ENCODE measurements around the gene DYRK3.

DYRK3 gene

GRCh38 chr1:206662396-206663092 is 27.2 kb downstream of the DYRK3 start:
- DNase-seq = no peak

- no peak for DNase-seq
Observed at GRCh38 chr1:206663362-206663761, 28.0 kb downstream of the DYRK3 start.

DNA sequence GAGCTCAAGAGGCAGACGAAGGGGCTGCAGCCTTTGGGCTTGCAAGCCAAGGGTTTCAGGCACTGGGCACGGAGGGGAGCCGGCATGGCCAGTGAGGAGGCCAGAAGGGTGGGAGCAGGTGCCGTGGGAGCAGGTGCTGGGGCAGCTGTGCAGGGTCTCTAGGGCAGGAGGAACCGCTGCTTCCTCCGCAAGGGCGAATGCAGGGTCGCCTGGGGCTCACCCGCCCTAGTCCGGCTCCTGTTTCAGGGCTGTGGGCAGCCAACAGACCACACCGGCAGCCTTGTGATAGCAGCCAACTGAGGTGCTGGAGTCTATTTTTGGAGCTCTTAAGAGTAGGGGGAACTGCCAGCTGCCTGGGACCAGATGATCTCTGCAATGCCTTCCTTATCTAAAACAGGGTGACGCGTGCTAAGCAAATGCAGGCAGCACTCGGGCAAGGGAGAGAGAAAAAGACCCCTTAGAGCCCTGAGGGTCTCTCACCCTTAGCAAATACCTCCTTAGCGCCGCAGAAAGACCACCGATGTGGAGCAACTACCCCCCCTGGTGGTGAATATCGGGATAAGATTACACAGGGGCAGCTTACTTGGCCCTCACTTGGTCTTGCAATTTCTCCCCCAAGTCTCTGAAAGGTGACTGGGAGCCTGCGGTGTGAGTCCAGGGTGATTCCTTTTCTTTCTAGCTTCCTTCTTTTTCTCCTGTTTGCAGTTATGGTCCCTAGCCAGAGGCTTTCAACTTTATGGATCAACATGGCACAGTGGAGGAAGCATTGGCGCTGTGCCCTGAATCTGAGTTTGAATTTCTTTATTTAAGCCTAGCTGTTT is 28.7 kb downstream of the DYRK3 start:
- DNase-seq = peak; percentile 71 to 76

- no peak for DNase-seq
Observed at GRCh38 chr1:206664740-206665139, 29.4 kb downstream of the DYRK3 start.

- DNase-seq = no peak
Observed at GRCh38 chr1:206666031-206666561, 30.8 kb downstream of the DYRK3 start.

- DNase-seq = no peak
Observed at GRCh38 chr1:206666954-206667665, 31.8 kb downstream of the DYRK3 start.

- DNase-seq = no peak
Observed at GRCh38 chr1:206668351-206668750, 33.0 kb downstream of the DYRK3 start.

DNA sequence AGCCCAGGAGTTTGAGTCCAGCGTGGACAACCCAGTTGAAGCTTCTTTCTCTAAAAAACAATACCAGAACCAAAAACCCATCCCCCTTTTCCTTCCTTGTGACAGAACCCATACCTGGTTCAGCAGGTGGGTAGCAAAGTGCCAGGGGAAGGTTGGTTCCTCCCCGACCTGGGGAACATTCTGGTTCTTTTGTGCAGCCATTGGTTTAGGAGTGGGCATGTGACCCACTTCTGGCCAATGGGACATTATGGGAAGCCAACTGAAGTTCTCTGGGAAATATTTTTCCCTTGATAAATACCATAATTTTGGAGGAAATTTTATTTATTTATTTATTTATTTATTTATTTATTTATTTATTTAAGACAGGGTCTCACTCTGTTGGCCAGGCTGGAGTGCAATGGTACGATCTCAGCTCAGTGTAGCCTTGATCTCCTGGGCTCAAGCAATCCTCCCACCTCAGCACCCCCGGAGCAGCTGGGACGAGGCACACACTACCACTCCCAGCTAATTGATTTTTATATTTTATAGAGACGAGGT is 33.6 kb downstream of the DYRK3 start:
- DNase-seq = no peak

- DNase-seq = no peak
Observed at GRCh38 chr1:206672011-206672688, 36.8 kb downstream of the DYRK3 start.

- no peak for DNase-seq
Observed at GRCh38 chr1:206672844-206673758, 37.8 kb downstream of the DYRK3 start.

- DNase-seq = no peak
Observed at GRCh38 chr1:206674236-206674635, 38.9 kb downstream of the DYRK3 start.

GRCh38 chr1:206674745-206675175 is 39.4 kb downstream of the DYRK3 start:
- no peak for DNase-seq

GRCh38 chr1:206676499-206676898 is 41.2 kb downstream of the DYRK3 start:
- DNase-seq = no peak

GRCh38 chr1:206678490-206678889 is 43.2 kb downstream of the DYRK3 start:
- no peak for DNase-seq

DNA sequence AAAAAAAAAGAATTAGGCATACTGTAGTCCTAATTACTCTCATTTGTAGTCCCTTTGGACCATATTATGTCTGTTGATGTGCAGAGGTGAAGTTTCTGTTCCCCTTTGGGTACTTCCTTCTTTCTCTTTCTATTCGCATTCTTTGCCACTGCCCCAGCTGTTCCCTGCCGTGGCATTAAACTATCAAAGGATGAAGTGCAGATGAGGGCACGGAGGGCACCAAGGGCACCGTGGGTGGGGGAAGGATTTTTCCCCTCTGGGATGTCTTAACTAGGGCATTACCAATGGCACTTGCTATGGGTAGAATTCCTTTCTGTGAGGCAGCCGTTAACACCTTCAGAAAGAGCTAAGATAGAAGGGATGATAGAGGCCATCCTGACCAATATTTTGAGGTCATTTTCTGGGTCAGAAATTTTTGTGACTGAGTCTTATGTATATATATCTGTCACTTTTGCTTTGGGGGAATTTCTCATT is 44.4 kb downstream of the DYRK3 start:
- no peak for DNase-seq

- DNase-seq = no peak
Observed at GRCh38 chr1:206680279-206680678, 44.9 kb downstream of the DYRK3 start.

DNA sequence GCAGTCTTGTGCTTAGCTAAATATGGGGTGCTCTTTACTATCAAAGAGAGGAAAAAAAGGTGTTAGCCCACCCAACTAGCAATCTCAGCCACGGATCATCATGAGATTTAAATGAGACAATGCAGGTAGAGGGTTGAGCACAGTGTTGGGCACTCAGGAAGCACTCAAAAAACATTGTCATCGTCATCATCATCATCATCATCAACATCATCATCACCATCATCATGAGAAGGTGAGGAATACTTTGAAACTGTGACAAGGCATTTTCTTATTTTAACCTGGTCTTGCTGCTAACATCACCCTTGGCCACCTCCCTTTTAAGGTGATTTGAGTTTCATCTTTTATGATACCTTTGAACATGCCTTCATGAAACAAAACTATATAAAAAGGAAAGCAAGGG is 46.0 kb downstream of the DYRK3 start:
- DNase-seq = no peak

DNA sequence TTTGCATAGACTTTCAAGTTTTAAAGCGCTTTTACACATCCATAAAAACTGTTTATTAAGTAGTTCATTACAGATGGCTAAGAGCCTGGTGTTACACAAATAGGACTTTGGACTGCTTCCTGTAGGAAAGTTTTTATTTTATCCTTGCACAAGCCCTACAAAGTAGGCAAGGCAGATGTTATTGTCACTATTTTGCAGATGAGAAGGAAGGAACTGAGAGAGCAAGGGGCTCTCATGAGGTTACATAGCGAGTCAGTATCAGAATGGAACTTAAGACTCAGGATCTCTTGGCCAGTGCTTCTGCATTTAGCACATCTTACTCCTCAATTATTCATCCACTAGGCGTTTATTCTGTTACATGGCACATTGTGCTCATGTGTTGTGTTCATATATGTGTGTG is 46.8 kb downstream of the DYRK3 start:
- no peak for DNase-seq

DNA sequence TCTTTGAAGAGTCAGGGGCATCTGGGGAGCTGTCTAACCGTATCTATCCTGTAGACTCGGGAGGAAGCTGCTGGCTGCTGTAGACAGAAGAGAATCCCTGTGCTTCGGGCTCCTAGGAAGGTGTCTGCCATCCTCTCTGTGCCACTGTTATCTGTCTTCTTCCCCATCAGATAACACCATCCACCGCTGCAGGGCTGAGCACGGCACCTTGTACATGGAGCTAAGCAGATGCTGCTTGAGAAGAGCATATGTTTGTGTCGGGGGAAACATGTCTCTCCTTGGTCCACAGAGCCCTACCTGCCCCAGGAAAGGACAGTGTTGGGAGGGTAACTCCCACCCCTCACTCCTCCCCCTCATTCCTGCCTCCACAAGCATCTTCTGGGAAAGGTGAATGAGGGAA is 48.0 kb downstream of the DYRK3 start:
- DNase-seq = no peak

DNA sequence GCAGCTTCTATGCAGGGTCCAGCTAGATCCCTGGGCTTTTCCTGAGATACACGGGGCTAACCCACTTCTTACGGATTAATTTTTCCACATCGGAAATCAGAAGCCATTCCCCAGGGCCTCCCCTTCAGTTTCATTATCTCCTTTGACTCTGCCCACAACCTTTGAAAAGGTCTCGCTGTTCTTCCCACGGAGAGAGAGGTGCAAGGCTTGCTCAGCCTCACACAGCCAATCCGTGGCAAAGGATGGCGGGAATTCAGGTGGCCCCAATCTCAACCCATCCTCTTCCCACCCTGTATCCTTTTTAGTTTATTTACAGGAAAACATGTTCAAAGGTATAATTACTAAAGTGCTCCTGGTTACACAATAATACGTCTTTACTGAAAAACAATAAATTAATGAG is 48.7 kb downstream of the DYRK3 start:
- DNase-seq = no peak
